CD4-positive, alpha-beta T cell (primary cell): Measurements from ENCODE around the gene HDAC10. TPM values are rescaled to one million over a fixed set of nuclear protein-coding genes. Genes with fewer than 3 reads are reported as not detected.
A peak's percentile ranks its signal among the peaks of the same experiment; 100 is the strongest.

Source experiments
- ATAC-seq: fragments of 200-7000 bp; cut with Tn5 transposase; one replicate; pipeline ENCODE4 v1.10.0; 2022; ENCODE audit warnings: mild to moderate bottlenecking; ENCODE audit not compliant: poor library complexity
- CTCF ChIA-PET: fragments of 350-600 bp; sonication (Branson Sonifier 250); formaldehyde crosslinking; loops from one replicate; lab custom pipeline; 2021; ENCODE audit warnings: antibody characterized with exemption, inconsistent platforms; lab: Charles Lee
- POLR2A ChIA-PET: fragments of 350-600 bp; sonication (Branson Sonifier 250); formaldehyde crosslinking; loops from one replicate; lab custom pipeline; 2021; ENCODE audit warnings: antibody characterized with exemption, inconsistent platforms; lab: Charles Lee
- DNase-seq, 14 experiments: peaks; one replicate each; pipeline ENCODE4 v3.0.0-alpha.2; 2013 to 2020; ENCODE audit warnings: mixed read lengths in 2 of 14
- H3K27ac ChIP-seq, 2 donors: one replicate each; pipeline versions ENCODE4 v1.5.1 to v1.7.0; 2013; ENCODE audit warnings: low read length in 2 of 2, low read depth in 1 of 2, mild to moderate bottlenecking in 1 of 2
- H3K27me3 ChIP-seq, 2 experiments: 1 replicate in 1 of 2; 2 replicates in 1 of 2; pipeline versions ENCODE4 v1.6.1 to v1.7.0; 2013; ENCODE audit warnings: low read length in 2 of 2, control low read depth in 1 of 2, mild to moderate bottlenecking in 1 of 2, moderate library complexity in 1 of 2; ENCODE audit not compliant: insufficient read depth in 2 of 2, control insufficient read depth in 1 of 2
- H3K36me3 ChIP-seq: one replicate; pipeline ENCODE4 v1.6.1; 2013; ENCODE audit warnings: low read length, control low read depth; ENCODE audit not compliant: insufficient read depth
- H3K4me1 ChIP-seq: one replicate; pipeline ENCODE4 v1.6.1; 2013; ENCODE audit warnings: low read length, control low read depth; ENCODE audit not compliant: insufficient read depth
- H3K4me3 ChIP-seq: one replicate; pipeline ENCODE4 v1.5.1; 2013; ENCODE audit warnings: mild to moderate bottlenecking, low read length, moderate library complexity
- H3K9me3 ChIP-seq, 2 experiments: 1 replicate in 1 of 2; 2 replicates in 1 of 2; pipeline versions ENCODE4 v1.6.1 to v1.7.0; 2013; ENCODE audit warnings: low read length in 2 of 2, mild to moderate bottlenecking in 2 of 2, control low read depth in 1 of 2, moderate library complexity in 1 of 2; ENCODE audit not compliant: control insufficient read depth in 1 of 2, insufficient read depth in 1 of 2
- H3K27ac Mint-ChIP-seq: one replicate; pipeline ENCODE4 v1.8.0; 2020; ENCODE audit warnings: mixed read lengths
- H3K27me3 Mint-ChIP-seq: one replicate; pipeline ENCODE4 v1.8.0; 2021; ENCODE audit warnings: mixed read lengths
- H3K36me3 Mint-ChIP-seq: one replicate; pipeline ENCODE4 v1.8.0; 2021; ENCODE audit warnings: low read depth, mixed read lengths
- H3K4me1 Mint-ChIP-seq: one replicate; pipeline ENCODE4 v1.8.0; 2021; ENCODE audit warnings: low read depth, mixed read lengths
- H3K4me3 Mint-ChIP-seq: one replicate; pipeline ENCODE4 v1.8.0; 2020; ENCODE audit warnings: mild to moderate bottlenecking, mixed read lengths
- H3K9me3 Mint-ChIP-seq: one replicate; pipeline ENCODE4 v1.8.0; 2020; ENCODE audit warnings: mixed read lengths
- CTCF ChIP-seq: fragments of 200-600 bp; IDR thresholded peaks from one replicate; pipeline ENCODE4 v1.8.0; 2022; ENCODE audit warnings: antibody characterized with exemption, mild to moderate bottlenecking
- intact Hi-C, 2 experiments: fragments of 100-400 bp; cut with DNase I in 1 of 2; cut with micrococcal nuclease in 1 of 2; formaldehyde crosslinking; loops; one replicate each; pipeline versions ENCODE4 v1.15.1 to v1.9.0; 2023 to 2025; cut with DNase I, micrococcal nuclease
- total RNA-seq, 174 experiments: library from RNA in 2 of 174; stranded (reverse) in 2 of 174; gene quantifications; one replicate each; pipeline ENCODE4 v1.2.3 and lab custom pipeline; 2021 to 2026

HDAC10 gene
- total RNA-seq, 2 experiments from 2014 or later, result 87.3 to 88.7 TPM

- Histone ChIP-seq H3K27me3 (no peaks in the 10 kb centered on the region), H3K36me3 (peaks cover 72% of the 10 kb centered on the region), H3K4me1 (peaks cover 2% of the 10 kb centered on the region), H3K27ac (no peak overlapping the region), H3K9me3 (no peaks in the 10 kb centered on the region), H3K4me3 (no peak overlapping the region)
- intact Hi-C loops, result no loop called here
- H3K9me3 Mint-ChIP-seq, result no peaks in the 10 kb centered on the region
- ChIA-PET CTCF (interaction anchor here (1.2 kb wide), 1 partner anchor 67 kb away, joined by 3 read pairs; no protein-coding TSS in a partner anchor), POLR2A (interaction anchor here (0.9 kb wide), 1 partner anchor 24 kb away, joined by 3 read pairs; no protein-coding TSS in a partner anchor)
- H3K36me3 Mint-ChIP-seq, result peaks cover 77% of the 10 kb centered on the region
- peaks cover 15% of the 10 kb centered on the region for H3K4me1 Mint-ChIP-seq
- ATAC-seq (no peak), DNase-seq (peak in 1 of 14 experiments; percentile 32)
- peak overlapping the region; percentile 35 for H3K27ac Mint-ChIP-seq
- no peak for TF ChIP-seq CTCF
- H3K27me3 Mint-ChIP-seq, result no peaks in the 10 kb centered on the region
- no peak overlapping the region for H3K4me3 Mint-ChIP-seq
Observed at GRCh38 chr22:50215297-50216054, 35.6 kb downstream of the HDAC10 start.

- ATAC-seq, result no peak
- Mint-ChIP-seq H3K4me1 (peaks cover 21% of the 10 kb centered on the region), H3K36me3 (peaks cover 63% of the 10 kb centered on the region), H3K4me3 (no peak overlapping the region), H3K27ac (peak overlapping the region; percentile 39), H3K27me3 (no peaks in the 10 kb centered on the region), H3K9me3 (no peaks in the 10 kb centered on the region)
- ChIA-PET POLR2A (no interaction called here), CTCF (interaction anchor here (1.2 kb wide), 1 partner anchor 64 kb away, joined by 3 read pairs; no protein-coding TSS in a partner anchor)
- Histone ChIP-seq H3K9me3 (no peaks in the 10 kb centered on the region), H3K27me3 (no peaks in the 10 kb centered on the region), H3K36me3 (peaks cover 71% of the 10 kb centered on the region), H3K27ac (no peak overlapping the region), H3K4me3 (no peak overlapping the region), H3K4me1 (peaks cover 18% of the 10 kb centered on the region)
- DNase-seq, result no peak
- intact Hi-C loops, result no loop called here
- TF ChIP-seq CTCF, result no peak
Observed at GRCh38 chr22:50213263-50213662, 37.8 kb downstream of the HDAC10 start.

GRCh38 chr22:50211147-50211546, 39.9 kb downstream of the HDAC10 start:
- no peak overlapping the region for H3K27ac Mint-ChIP-seq
- ChIA-PET POLR2A (interaction anchor here (1.2 kb wide), 1 partner anchor 33 kb away, joined by 5 read pairs; the partner anchor contains the start of gene TUBGCP6), CTCF (interaction anchor here (1.4 kb wide), 1 partner anchor 62 kb away, joined by 6 read pairs; no protein-coding TSS in a partner anchor)
- DNase-seq, result no peak
- H3K9me3 Mint-ChIP-seq, result no peaks in the 10 kb centered on the region
- no peak overlapping the region for H3K4me3 Mint-ChIP-seq
- Histone ChIP-seq H3K27ac (no peak overlapping the region), H3K27me3 (no peaks in the 10 kb centered on the region), H3K9me3 (no peaks in the 10 kb centered on the region), H3K4me3 (no peak overlapping the region), H3K36me3 (peaks cover 71% of the 10 kb centered on the region), H3K4me1 (peaks cover 20% of the 10 kb centered on the region)
- peaks cover 21% of the 10 kb centered on the region for H3K4me1 Mint-ChIP-seq
- no peak for TF ChIP-seq CTCF
- no peaks in the 10 kb centered on the region for H3K27me3 Mint-ChIP-seq
- no peak for ATAC-seq
- peaks cover 61% of the 10 kb centered on the region for H3K36me3 Mint-ChIP-seq
- intact Hi-C loops, result no loop called here
